Peyer's patch (tissue), 4 donors: ENCODE data around the gene DNA2. TPM values are rescaled to one million over a fixed set of nuclear protein-coding genes. Genes with fewer than 3 reads are reported as not detected.

ENCODE experiments used
- DNase-seq, 3 donors: peaks; one replicate each; pipeline ENCODE4 v3.0.0-alpha.2; 2017 to 2019
- H3K27ac ChIP-seq, 4 donors: fragments of 200-600 bp; sonication (generic); one replicate each; pipeline ENCODE4 v1.5.1; 2016 to 2019
- H3K27me3 ChIP-seq, 2 donors: fragments of 200-600 bp; sonication (generic); one replicate each; pipeline ENCODE4 v1.5.1; 2019
- H3K36me3 ChIP-seq, 3 donors: fragments of 200-600 bp; sonication (generic); one replicate each; pipeline ENCODE4 v1.5.1; 2016 to 2019
- H3K4me1 ChIP-seq, 4 donors: fragments of 200-600 bp; sonication (generic); one replicate each; pipeline ENCODE4 v1.5.1; 2016 to 2019
- H3K4me3 ChIP-seq, 4 donors: fragments of 200-600 bp; sonication (generic); 1 replicate in 3 of 4; 2 replicates in 1 of 4; pipeline ENCODE4 v1.5.1; 2016 to 2019; ENCODE audit warnings: mild to moderate bottlenecking in 1 of 4
- H3K9me3 ChIP-seq, 4 donors: fragments of 200-600 bp; sonication (generic); one replicate each; pipeline ENCODE4 v1.5.1; 2016 to 2019; ENCODE audit warnings: mild to moderate bottlenecking in 1 of 4
- CTCF ChIP-seq, 6 experiments: fragments of 450-650 bp in 4 of 6; fragments of 200-600 bp in 2 of 6; sonication (generic) in 1 of 6; IDR thresholded peaks; one replicate each; pipeline ENCODE4 v1.5.1; 2017 to 2019; ENCODE audit warnings: antibody characterized with exemption in 6 of 6, mild to moderate bottlenecking in 3 of 6, moderate library complexity in 1 of 6
- POLR2A ChIP-seq, 2 donors: fragments of 450-650 bp; IDR thresholded peaks; one replicate each; pipeline ENCODE4 v1.5.1; 2017; ENCODE audit warnings: antibody characterized with exemption in 2 of 2, mild to moderate bottlenecking in 2 of 2, moderate library complexity in 2 of 2
- total RNA-seq, 4 donors: library from RNA; depleted of rRNA; stranded (reverse); fragments of >200 nt; gene quantifications; one replicate each; pipeline ENCODE4 v1.1.0, GENCODE V29; 2016

The DNA2 gene
- total RNA-seq, 4 donors from 2014 or later = 5.0 to 15.4 (median 10.0) TPM

GRCh38 chr10:68440898-68441297 lies 30.9 kb downstream of the DNA2 start:
- no peaks in the 10 kb centered on the region for H3K36me3 ChIP-seq
- no peak overlapping the region for H3K27ac ChIP-seq
- DNase-seq = no peak
- no peaks in the 10 kb centered on the region for H3K9me3 ChIP-seq
- no peak overlapping the region for H3K4me3 ChIP-seq
- H3K27me3 ChIP-seq = no peaks in the 10 kb centered on the region
- no peak for TF ChIP-seq POLR2A (IDR thresholded peaks at IDR 0.05)
- TF ChIP-seq CTCF (IDR thresholded peaks at IDR 0.05) = no peak
- no peaks in the 10 kb centered on the region for H3K4me1 ChIP-seq

GRCh38 chr10:68435803-68436202 lies 36.0 kb downstream of the DNA2 start:
- H3K9me3 ChIP-seq = no peaks in the 10 kb centered on the region
- H3K36me3 ChIP-seq = no peaks in the 10 kb centered on the region
- H3K27me3 ChIP-seq = no peaks in the 10 kb centered on the region
- H3K4me1 ChIP-seq = no peaks in the 10 kb centered on the region
- no peak overlapping the region for H3K4me3 ChIP-seq
- TF ChIP-seq POLR2A (IDR thresholded peaks at IDR 0.05) (no peak), CTCF (IDR thresholded peaks at IDR 0.05) (no peak)
- no peak for DNase-seq
- H3K27ac ChIP-seq = no peak overlapping the region

GRCh38 chr10:68434657-68435056 lies 37.1 kb downstream of the DNA2 start:
- Histone ChIP-seq H3K9me3 (no peaks in the 10 kb centered on the region), H3K4me3 (no peak overlapping the region), H3K4me1 (no peaks in the 10 kb centered on the region), H3K27me3 (no peaks in the 10 kb centered on the region), H3K36me3 (no peaks in the 10 kb centered on the region), H3K27ac (no peak overlapping the region)
- TF ChIP-seq POLR2A (IDR thresholded peaks at IDR 0.05) (no peak), CTCF (IDR thresholded peaks at IDR 0.05) (no peak)
- DNase-seq = no peak

- no peaks in the 10 kb centered on the region for H3K4me1 ChIP-seq
- H3K36me3 ChIP-seq = no peaks in the 10 kb centered on the region
- no peak overlapping the region for H3K4me3 ChIP-seq
- TF ChIP-seq CTCF (IDR thresholded peaks at IDR 0.05) (no peak), POLR2A (IDR thresholded peaks at IDR 0.05) (no peak)
- DNase-seq = no peak
- no peaks in the 10 kb centered on the region for H3K9me3 ChIP-seq
- no peak overlapping the region for H3K27ac ChIP-seq
- no peaks in the 10 kb centered on the region for H3K27me3 ChIP-seq
These were observed 43.2 kb downstream of the DNA2 start for GRCh38 chr10:68428396-68429104.

- no peak overlapping the region for H3K27ac ChIP-seq
- H3K27me3 ChIP-seq = no peaks in the 10 kb centered on the region
- DNase-seq = no peak
- H3K4me3 ChIP-seq = no peak overlapping the region
- H3K4me1 ChIP-seq = no peaks in the 10 kb centered on the region
- no peak for TF ChIP-seq POLR2A (IDR thresholded peaks at IDR 0.05)
- no peak for TF ChIP-seq CTCF (IDR thresholded peaks at IDR 0.05)
- no peaks in the 10 kb centered on the region for H3K9me3 ChIP-seq
- H3K36me3 ChIP-seq = no peaks in the 10 kb centered on the region
These were observed 47.2 kb downstream of the DNA2 start for GRCh38 chr10:68424454-68425014.
